ENCODE results near the gene KRTAP7-1.

DNA sequence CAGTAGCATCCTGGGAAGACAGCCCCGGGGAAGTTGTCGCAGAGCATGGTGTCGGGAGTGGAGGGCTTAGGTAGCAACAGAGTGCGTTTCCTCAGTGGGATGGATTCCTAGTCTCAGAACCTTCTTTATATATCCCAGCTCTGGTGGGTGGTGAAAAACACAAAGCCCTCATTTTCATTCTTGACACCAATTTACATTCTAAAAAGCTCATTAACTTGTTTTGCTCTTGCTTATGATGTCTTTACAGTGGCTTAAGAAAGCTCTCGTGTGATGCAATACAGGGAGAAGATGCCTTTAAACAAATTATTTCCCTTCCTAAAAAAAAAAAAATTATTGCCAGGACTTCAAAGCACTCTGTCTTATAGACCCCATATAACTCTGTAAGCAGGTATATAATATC, 16.4 kb downstream of the KRTAP7-1 start, which contains the start of gene KRTAP8-1:
- TF ChIP-seq, protein P1, sequence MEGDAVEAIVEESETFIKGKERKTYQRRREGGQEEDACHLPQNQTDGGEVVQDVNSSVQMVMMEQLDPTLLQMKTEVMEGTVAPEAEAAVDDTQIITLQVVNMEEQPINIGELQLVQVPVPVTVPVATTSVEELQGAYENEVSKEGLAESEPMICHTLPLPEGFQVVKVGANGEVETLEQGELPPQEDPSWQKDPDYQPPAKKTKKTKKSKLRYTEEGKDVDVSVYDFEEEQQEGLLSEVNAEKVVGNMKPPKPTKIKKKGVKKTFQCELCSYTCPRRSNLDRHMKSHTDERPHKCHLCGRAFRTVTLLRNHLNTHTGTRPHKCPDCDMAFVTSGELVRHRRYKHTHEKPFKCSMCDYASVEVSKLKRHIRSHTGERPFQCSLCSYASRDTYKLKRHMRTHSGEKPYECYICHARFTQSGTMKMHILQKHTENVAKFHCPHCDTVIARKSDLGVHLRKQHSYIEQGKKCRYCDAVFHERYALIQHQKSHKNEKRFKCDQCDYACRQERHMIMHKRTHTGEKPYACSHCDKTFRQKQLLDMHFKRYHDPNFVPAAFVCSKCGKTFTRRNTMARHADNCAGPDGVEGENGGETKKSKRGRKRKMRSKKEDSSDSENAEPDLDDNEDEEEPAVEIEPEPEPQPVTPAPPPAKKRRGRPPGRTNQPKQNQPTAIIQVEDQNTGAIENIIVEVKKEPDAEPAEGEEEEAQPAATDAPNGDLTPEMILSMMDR (IDR thresholded peaks at IDR 0.05; ENCODE audit: low read length): no peak
- TF ChIP-seq EZH2 (optimal IDR thresholded peaks at IDR 0.05; ENCODE audit: low read depth, low read length): no peak
